ELF-1 (cell line): ENCODE results near the gene MAX.
"Not testable (repeated sequence)": the region's sequence is repeated elsewhere in the genome, so short reads cannot be mapped to it uniquely, and the experiment has no call there.

Experiments used
- DNase-seq: peaks from one replicate; pipeline ENCODE4 v3.0.0-alpha.2; 2016; ENCODE audit warnings: low read depth, low spot score

The MAX gene

GRCh38 chr14:65104791-65105190 lies 2.5 kb upstream of the MAX start:
- DNase-seq, result no peak

- peak; percentile 13 for DNase-seq
These were observed 938 bp upstream of the MAX start for GRCh38 chr14:65103150-65103760.

GRCh38 chr14:65101631-65102440 lies 481 bp downstream of the MAX start:
- no peak for DNase-seq

GRCh38 chr14:65100922-65101541 lies 1.3 kb downstream of the MAX start:
- no peak for DNase-seq

- no peak for DNase-seq
These were observed 3.7 kb downstream of the MAX start for GRCh38 chr14:65098586-65098985.

- DNase-seq, result no peak
These were observed 5.8 kb downstream of the MAX start for GRCh38 chr14:65096323-65097089.

- DNase-seq, result no peak
These were observed 6.6 kb downstream of the MAX start for GRCh38 chr14:65095633-65096205.

GRCh38 chr14:65092349-65092748 lies 10.0 kb downstream of the MAX start:
- DNase-seq, result no peak

GRCh38 chr14:65087835-65088234 lies 14.5 kb downstream of the MAX start:
- not testable (repeated sequence) for DNase-seq

- peak; percentile 23 for DNase-seq
These were observed 15.6 kb downstream of the MAX start for GRCh38 chr14:65086686-65087085.

GRCh38 chr14:65084554-65085505 lies 17.5 kb downstream of the MAX start:
- DNase-seq, result no peak

- DNase-seq, result no peak
These were observed 19.4 kb downstream of the MAX start for GRCh38 chr14:65082930-65083329.

GRCh38 chr14:65080960-65081747 lies 21.2 kb downstream of the MAX start:
- no peak for DNase-seq

GRCh38 chr14:65079768-65080167 lies 22.5 kb downstream of the MAX start:
- no peak for DNase-seq

- DNase-seq, result no peak
These were observed 23.1 kb downstream of the MAX start for GRCh38 chr14:65079201-65079600.

GRCh38 chr14:65077318-65077717 lies 25.0 kb downstream of the MAX start:
- no peak for DNase-seq

- DNase-seq, result no peak
These were observed 26.5 kb downstream of the MAX start for GRCh38 chr14:65075628-65076325.

- no peak for DNase-seq
These were observed 27.7 kb downstream of the MAX start for GRCh38 chr14:65074449-65075150.
